CD1c-positive myeloid dendritic cell (primary cell): ENCODE results near the gene HS3ST4.
"Not testable (repeated sequence)": the region's sequence is repeated elsewhere in the genome, so short reads cannot be mapped to it uniquely, and the experiment has no call there.

ENCODE experiments used
- DNase-seq: peaks from one replicate; pipeline ENCODE4 v3.0.0-alpha.2; 2016; ENCODE audit errors: extremely low spot score

HS3ST4 gene

GRCh38 chr16:26098206-26098605 lies 406.4 kb downstream of the HS3ST4 start:
- DNase-seq = not testable (repeated sequence)

- DNase-seq = no peak
Observed at GRCh38 chr16:26102369-26102768, 410.6 kb downstream of the HS3ST4 start.

GRCh38 chr16:26108836-26109505 lies 417.2 kb downstream of the HS3ST4 start:
- no peak for DNase-seq

GRCh38 chr16:26111900-26112299 lies 420.1 kb downstream of the HS3ST4 start:
- no peak for DNase-seq

- DNase-seq = no peak
Observed at GRCh38 chr16:26118575-26118974, 426.8 kb downstream of the HS3ST4 start.

GRCh38 chr16:26120729-26121128 lies 429.0 kb downstream of the HS3ST4 start:
- DNase-seq = no peak

- no peak for DNase-seq
Observed at GRCh38 chr16:26128296-26128695, 436.5 kb downstream of the HS3ST4 start.

- DNase-seq = no peak
Observed at GRCh38 chr16:26129997-26130396, 438.2 kb downstream of the HS3ST4 start.

- DNase-seq = no peak
Observed at GRCh38 chr16:26133416-26134093, 441.8 kb downstream of the HS3ST4 start.

- no peak for DNase-seq
Observed at GRCh38 chr16:26134588-26134987, 442.8 kb downstream of the HS3ST4 start.

- DNase-seq = no peak
Observed at GRCh38 chr16:26137956-26138355, 446.2 kb downstream of the HS3ST4 start.

- DNase-seq = no peak
Observed at GRCh38 chr16:26139091-26139490, 447.3 kb downstream of the HS3ST4 start.

- no peak for DNase-seq
Observed at GRCh38 chr16:26139884-26140283, 448.1 kb downstream of the HS3ST4 start.

- no peak for DNase-seq
Observed at GRCh38 chr16:26149364-26150190, 457.8 kb downstream of the HS3ST4 start.

GRCh38 chr16:26155221-26155620 lies 463.5 kb downstream of the HS3ST4 start:
- no peak for DNase-seq

GRCh38 chr16:26157319-26157718 lies 465.6 kb downstream of the HS3ST4 start:
- no peak for DNase-seq

GRCh38 chr16:26158142-26158759 lies 466.5 kb downstream of the HS3ST4 start:
- no peak for DNase-seq

GRCh38 chr16:26161461-26162180 lies 469.9 kb downstream of the HS3ST4 start:
- DNase-seq = no peak

- DNase-seq = no peak
Observed at GRCh38 chr16:26169473-26169872, 477.7 kb downstream of the HS3ST4 start.

GRCh38 chr16:26175944-26176343 lies 484.2 kb downstream of the HS3ST4 start:
- DNase-seq = no peak

GRCh38 chr16:26177438-26177837 lies 485.7 kb downstream of the HS3ST4 start:
- no peak for DNase-seq

- DNase-seq = no peak
Observed at GRCh38 chr16:26178298-26178697, 486.5 kb downstream of the HS3ST4 start.
